CD1c-positive myeloid dendritic cell (primary cell): ENCODE results near the gene OXCT2.

Experiments used
- DNase-seq: peaks from one replicate; pipeline ENCODE4 v3.0.0-alpha.2; 2016; ENCODE audit errors: extremely low spot score

The OXCT2 gene

GRCh38 chr1:39733161-39733560 lies 38.0 kb downstream of the OXCT2 start:
- no peak for DNase-seq

- DNase-seq = no peak
Observed at GRCh38 chr1:39732730-39733129, 38.4 kb downstream of the OXCT2 start.

- no peak for DNase-seq
Observed at GRCh38 chr1:39729842-39730241, 41.3 kb downstream of the OXCT2 start.

GRCh38 chr1:39729030-39729429 lies 42.1 kb downstream of the OXCT2 start:
- DNase-seq = no peak

- no peak for DNase-seq
Observed at GRCh38 chr1:39727932-39728317, 43.2 kb downstream of the OXCT2 start.

- peak; percentile 24 for DNase-seq
Observed at GRCh38 chr1:39727221-39727931, 43.8 kb downstream of the OXCT2 start.

- no peak for DNase-seq
Observed at GRCh38 chr1:39726600-39726999, 44.5 kb downstream of the OXCT2 start.

- no peak for DNase-seq
Observed at GRCh38 chr1:39722495-39722894, 48.7 kb downstream of the OXCT2 start.

GRCh38 chr1:39721664-39722063 lies 49.5 kb downstream of the OXCT2 start:
- no peak for DNase-seq

- peak; percentile 84 for DNase-seq
Observed at GRCh38 chr1:39720094-39720999, 50.8 kb downstream of the OXCT2 start.
